ENCODE measurements around the gene CYTH4.

Gene CYTH4

DNA sequence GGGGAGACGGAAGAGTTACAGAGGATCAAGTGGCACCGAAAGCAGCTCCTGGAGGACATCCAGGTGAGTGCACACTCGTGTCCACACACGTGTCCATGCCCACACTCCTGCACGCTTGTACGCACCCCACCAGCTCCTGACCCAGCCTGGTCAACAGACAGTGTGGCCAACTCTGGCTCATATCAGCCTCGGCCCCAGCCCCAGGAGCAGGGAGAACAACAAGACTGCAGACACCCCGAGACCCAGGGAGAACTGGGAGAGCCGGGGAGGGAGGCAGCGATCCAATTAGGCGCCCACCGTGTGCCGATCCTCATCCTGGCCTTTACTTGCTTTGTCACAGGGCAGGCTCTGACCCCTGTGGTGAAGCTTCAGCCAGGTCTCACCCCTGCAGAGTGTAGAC is 10.3 kb downstream of the CYTH4 start:
- no peak for DNase-seq

DNA sequence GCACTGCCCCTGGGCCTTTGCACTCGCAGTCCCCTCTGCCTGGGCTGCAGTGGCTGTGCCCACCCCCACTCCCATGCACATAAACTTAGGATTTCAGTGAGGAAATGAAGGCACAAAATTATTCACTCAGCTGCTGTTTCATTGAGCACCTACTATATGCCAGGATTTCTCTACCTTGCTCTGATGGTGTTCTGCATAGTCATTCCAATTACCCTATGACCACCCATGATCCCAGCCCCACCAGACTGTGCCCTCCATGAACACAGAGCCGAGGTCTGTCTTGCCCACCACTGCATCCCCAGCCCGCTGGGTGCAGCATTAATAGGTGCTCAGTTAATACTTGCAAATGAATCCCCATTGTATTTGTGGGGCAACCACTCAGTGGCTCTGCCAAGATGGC is 10.9 kb downstream of the CYTH4 start:
- no peak for DNase-seq

DNA sequence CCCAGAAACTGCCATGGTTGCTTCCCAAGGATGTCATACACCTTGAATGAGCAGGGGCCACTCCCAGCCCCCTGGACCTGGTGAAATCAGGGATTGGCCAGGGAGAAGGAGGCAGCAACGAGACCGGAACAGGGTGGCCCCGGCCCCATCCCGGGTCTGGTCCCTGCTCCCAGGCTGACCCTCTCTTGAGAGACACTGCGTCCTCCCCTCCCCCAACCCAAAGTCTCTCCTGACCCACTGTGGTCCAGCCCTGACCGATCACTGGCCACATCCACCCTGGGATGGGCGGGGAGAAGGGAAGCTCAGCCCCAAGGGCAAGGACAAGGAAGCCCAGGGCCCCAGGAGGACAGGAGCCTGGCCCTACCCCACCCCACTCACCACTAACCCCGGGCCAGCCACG is 12.4 kb downstream of the CYTH4 start:
- no peak for DNase-seq

DNA sequence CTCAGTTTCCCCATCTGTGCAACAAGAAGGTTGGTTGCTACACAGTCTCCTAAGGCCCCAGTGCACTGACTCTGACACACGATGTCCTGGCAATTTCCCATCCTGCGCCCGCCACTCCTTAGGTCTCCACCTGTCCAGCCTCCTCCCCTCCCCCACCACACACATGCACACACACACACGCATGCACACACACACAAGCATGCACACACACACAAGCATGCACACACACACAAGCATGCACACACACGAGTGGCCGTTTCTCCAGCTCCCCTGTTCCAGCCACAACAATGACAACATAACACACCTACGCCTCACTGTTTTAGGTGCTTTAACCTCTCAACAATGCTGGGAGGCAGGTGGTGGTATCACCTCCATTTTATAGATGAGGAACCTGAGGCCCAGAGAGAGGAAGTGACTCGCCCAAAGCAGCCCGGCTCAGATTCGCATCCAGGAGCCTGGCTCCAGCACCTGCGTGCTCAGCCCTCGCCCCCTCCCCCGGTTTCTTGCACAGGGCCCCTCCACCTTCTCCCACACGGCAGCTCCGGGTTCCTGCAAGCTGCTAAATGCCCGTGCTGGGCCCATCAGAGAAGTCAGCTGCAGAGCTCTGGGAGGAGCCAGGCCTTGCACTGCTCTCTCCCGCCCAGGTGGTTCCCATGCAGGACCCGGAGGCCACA is 13.0 kb downstream of the CYTH4 start:
- DNase-seq: peak; percentile 18

DNA sequence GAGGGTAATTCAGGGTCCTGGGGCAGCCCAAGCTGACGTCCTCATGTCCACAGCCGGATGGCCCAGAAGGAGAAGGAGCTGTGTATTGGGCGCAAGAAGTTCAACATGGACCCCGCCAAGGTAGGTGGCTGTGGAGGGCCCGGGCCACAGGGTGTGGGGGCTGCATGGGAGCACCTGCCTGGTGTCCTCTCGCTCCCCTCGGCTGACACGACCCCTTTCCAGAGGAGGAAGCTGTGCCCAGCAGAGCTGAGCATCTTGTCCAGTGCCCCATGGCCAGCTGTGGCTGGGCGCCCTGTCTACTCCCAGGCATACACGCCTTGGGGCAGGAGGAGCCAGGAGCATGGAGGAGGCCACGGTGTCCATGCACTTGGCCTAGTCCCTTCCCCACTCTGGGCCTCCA is 13.6 kb downstream of the CYTH4 start:
- no peak for DNase-seq

DNA sequence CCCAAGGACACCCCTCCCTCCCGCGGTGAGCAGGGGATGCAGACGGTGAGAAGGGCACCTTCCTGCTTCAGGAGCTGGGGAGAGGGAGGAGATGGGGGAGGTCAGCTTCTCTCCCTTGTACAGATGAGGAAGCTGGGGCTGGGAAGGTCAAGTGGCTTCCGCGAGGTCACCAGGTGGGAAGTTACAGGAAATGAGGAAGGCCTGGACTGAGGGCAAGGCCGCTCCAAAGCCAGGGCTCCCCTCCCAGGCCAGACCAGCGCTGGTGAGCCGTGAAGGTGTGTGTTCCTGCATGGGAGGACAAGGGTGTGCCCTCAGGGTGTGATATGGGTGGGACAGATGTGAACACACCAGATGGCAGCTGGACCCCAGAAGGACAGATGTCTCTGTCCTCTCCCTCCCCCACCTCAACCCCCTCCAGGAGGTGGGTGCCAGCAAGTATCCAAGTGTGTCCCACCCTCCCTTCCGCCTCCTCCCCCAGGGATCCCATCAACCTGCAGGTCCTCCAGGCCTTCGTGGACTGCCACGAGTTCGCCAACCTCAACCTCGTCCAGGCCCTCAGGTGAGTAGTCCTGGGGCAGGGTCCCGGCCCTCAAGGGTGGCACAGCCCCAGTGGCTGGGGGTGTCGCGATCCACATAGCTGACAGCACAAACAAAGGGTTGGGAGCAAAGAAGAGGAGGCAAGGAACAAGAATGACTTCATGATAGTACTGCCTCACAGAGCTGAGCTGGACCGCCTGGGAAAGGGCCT is 16.6 kb downstream of the CYTH4 start:
- no peak for DNase-seq

DNA sequence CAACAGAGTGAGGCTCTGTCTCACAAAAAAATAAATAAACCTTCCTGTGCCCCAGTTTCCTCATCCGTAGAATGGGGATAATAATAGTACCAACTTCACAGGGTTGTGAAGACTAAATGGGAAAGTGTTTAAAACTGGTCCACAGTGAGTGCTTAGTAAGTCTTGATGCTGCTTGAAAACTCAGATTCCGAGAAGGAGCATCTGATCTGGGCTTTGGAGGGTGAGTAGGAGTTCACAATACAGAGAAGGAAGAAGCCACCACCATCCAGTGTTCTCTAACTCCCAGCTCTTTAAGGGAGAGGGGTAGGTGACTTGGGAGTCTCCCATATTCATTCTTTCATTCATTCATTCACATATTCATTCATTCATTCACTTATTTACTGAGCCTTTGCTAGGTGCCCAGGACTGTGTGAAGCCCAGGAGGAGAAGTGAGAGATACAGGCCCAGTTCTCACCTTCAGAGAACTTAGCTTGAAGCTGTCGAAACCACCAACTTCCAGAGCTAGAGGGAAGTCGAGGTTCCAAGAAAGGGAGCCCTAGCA is 17.7 kb downstream of the CYTH4 start:
- DNase-seq: no peak

DNA sequence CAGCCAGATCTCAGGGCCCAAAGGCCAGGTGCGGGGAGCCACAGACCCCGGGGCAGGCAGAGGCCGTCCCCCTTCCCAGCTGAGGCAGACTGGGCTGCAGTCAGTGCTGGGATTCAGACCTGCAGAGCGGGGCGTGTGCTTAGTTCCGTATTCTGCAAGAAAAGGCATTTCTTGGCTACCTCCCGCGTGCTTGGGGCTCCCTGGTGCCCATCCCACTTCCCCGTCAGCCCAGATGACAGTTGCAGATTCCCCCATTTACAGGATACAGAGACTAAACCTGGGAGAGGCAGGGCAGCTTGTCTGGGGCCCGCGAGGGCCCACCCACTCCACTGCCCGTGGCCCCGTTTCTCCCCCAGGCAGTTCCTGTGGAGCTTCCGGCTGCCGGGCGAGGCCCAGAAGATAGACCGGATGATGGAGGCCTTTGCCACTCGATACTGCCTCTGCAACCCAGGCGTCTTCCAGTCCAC is 18.3 kb downstream of the CYTH4 start:
- peak; percentile 32 for DNase-seq

DNA sequence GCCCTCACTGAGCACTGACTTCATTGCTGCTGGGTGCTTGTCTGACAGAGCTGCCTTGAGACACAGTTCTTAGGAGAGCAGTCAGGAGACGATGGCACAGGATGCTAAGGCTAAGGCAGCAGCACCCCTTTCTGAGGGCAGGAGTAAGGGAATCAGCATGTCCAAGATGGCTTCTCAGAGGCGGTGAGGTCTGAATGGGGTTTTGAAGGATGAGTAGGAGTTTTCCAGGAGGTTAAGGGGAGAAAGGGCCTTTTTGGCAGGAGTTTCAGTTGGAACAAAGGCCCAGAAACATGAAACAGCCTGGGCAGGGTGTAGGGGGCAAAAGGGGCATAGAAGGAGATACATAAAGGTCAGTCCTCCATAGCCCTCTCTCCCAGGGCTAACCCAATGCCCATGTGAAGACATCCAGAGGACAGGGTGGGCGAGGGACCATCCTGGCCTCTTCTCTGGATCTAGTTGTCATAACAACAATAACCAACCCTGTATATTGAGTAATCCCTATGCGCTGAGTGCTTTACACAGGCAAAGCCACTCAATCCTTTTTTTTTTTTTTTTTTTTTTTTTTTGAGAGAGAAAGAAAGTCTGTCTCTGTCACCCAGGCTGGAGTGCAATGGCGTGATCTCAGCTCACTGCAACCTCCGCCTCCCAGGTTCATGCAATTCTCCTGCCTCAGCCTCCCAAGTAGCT is 19.0 kb downstream of the CYTH4 start:
- DNase-seq: no peak

DNA sequence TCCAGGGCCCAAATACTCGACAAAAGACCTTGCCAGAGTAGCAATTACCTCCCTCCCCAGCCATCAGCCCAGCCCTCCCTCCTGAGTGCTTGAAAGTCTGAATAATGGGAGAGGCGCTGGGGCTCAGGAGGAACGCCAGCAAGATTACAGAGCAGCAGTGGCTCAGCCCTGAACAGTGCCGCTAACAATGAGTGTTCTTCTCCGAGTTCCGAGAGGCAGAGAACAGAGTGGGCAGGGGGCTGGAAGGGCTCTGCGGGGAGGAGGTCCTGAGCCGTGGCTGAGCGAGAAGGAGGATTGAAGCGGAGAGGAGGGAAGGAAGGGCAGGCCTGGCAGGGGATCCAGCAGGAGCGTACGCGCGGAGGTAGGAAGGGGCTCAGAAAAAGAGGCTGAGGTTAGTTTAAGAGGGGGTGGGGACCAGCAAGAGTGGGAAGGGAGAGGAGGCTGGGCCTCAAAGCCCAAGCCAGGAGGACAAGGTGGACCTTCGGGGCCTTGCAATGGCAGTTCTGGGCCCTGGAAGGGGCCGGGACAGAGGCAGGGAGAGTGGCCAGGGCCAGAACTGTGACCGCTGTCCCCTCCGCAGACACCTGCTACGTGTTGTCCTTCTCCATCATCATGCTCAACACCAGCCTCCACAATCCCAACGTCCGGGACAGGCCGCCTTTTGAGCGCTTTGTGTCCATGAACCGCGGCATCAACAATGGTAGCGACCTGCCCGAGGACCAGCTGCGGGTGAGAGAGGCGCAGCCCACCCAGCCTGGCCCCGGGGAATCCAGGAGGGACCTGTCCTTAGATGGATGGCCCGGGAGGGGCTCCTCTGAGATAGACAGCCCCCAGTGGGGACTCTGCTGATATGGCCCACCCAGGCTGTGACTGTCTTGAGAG is 20.6 kb downstream of the CYTH4 start:
- DNase-seq: no peak

DNA sequence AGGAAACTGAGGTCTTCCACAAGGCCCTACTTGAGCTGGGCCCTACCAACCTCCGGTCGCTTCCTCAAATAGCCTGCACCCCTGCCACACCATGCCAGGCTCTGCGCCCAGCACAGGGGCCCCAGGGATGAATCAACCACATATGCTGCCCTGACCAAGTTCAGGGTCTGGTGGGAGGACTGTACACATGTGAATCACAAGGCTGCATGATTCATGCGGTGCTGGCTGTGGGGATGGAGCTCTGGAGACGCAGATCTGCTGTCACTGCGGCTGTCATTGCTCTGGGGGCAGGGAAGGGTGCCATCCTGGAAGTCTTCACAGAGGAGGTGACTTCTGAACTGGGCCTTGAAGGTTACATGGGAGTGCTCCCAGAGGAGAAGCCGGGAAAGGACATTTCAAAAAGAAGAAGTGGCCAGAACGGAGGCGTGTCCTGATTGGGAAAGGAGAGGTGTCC is 21.5 kb downstream of the CYTH4 start:
- peak; percentile 59 for DNase-seq

DNA sequence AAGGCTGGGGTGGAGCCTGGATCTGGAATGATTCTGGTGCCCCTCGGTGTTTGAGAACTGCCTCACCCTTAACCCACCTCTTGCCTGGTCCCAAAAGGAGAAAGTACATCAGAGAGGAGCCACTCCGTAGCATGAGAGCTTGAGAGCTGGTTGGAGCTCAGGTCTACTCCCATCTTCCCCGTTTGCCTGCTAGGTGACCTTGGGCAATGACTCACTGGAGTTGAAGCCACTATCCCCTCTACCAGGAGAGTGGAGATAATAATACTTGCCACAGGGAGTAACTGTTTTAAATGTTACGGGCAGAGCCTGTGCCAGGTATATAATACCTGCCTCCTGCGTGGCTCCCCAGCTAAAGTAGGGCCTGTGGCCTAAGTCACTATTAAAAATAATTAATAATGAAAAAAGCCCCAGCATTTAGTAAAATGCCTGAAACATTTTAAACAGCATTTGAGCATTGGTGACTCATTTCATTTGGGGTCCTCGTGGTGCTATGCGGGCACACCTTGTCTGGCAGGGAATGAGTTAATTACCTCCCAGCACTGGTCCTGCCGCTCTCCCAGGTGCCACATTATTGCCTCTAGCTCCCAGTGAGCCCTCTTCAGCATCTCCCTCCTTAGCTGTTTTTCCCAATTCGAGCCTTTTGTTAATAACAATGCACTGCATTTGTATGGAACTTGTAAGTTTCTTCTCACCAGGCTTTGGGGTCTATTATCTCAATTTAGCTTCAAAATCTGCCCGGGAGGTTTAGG is 22.5 kb downstream of the CYTH4 start:
- no peak for DNase-seq

DNA sequence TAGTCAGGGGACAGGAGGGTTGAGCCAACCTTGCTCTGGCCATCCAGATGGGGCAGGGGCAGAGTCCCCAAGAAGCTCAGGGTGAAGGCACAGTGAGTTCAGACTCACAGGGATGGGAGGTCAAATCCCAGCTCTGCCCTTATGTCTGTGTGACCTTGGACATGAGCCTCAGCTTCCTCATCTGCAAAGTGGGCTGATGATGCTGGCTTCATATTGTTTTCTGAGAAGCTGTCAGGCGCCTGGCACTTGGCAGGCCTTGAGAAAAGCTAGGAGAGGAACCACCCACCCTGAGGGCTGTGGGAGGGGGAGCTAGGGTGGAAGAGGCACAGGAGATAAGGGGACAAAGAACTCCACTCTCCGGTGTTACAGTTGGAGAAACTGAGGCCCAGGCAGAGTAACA is 23.6 kb downstream of the CYTH4 start:
- DNase-seq: no peak

DNA sequence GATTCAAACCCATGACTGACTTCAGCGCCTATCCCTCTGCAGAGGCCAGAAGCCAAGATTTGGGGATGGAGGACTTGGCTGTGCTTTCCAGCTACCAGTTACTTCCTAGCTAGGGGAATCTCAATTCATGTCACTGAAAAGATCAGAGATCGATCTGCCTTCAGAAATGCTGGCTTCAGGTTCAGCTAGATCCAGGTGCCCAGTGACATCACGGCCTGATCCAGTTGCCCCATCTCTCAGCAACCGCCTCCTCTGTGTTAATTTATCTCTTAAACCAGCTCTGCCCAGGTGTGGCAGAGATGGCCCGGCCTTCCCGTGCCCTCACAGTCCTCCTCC is 24.2 kb downstream of the CYTH4 start:
- no peak for DNase-seq

DNA sequence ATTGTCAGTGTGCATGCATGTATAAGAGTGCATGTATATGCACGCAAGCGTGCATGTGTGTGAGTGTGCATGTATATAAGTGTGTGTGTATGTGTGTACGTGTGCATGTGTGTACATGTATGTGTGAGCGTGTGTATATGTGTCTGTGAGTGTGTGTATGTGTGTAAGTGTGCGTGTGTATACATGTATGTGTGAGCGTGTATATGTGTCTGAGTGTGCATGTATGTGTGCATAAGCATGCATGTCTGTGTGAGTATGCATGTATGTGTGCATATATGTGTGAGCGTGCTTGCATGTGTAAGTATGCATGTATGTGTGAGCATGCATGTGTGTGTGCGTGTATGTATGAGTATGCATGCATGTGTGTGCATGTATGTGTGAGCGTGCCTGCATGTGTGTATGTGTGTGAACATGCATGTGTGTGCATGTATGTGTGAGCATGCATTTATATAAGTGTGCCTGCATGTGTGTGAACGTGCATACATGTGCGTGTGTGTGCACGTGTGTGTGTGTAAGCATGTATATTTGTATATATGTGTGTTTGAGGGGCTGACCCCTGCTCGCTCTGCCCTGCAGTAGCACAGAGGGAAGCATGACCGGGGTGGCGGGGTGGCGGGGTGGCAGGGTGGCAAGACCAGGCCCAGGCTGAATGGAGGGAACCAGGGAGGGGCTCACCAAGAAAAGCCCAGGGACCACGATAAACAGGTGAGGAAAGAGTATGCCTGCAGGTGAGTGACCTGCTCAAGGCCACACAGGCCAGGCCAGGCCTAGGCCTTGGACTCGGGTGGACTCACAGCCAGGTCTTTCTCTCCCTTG is 26.3 kb downstream of the CYTH4 start:
- no peak for DNase-seq

DNA sequence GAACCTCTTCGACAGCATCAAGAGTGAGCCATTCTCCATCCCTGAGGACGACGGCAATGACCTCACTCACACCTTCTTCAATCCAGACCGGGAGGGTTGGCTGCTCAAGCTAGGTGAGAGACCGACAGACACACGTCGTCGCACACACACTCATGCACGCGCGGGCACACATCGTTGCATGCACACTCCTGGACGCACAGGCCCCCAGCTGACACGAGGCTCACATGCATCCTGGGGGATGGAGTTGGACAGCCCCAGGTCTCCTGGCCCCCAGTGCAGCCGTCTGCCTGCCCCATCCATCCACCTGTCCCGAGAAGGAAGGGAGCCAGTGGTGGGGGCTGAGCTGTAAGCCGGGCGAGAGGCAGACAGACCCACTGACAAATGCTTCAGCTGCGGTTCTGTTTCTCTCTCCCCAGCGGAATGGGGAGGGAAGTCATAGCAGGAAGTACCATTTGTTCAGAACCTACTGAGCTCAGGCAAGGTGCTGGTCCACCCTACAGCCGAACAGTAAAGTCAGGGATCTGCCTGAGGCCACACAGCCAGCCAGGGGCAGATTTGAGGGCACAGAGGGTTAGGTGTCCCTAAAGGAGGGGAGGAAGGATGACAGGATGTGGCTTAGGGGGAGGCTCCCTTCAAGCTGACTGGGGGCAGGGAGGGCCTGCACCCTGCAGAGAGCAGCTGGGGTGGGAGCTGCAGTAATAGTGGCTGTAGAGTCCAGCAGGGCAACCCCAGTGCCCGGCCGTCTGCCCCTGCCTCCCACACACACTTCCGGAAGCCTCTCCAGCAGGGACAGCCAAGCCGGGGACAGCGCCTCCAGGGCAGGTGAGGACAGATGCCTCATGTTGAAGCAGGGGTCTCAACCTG is 27.1 kb downstream of the CYTH4 start:
- DNase-seq: peak; percentile 52

DNA sequence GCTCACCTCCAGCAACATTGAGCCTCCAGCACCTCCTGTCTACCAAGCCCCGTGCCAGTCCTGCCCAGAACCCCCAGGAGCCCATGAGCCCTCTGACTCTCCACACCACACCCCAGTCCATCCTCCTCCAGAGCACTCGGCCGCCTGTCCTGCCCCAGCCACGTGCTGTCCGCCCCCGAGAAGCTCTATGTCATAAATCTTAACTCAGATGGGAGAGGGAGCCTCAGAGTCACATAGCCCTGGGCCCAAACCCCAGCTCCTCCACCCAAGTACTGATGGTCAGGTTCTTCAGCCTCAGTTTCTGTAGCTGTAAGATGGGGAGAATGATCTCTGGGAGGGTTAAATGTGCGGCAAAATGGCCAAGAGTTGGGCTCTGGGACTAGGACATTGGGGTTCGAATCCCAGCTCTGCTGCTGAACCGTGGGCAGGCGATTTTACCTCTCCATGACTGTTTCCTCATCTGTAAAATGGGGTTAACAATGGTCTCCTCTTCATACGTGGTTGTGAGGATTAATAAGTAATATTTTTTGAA is 27.8 kb downstream of the CYTH4 start:
- no peak for DNase-seq

DNA sequence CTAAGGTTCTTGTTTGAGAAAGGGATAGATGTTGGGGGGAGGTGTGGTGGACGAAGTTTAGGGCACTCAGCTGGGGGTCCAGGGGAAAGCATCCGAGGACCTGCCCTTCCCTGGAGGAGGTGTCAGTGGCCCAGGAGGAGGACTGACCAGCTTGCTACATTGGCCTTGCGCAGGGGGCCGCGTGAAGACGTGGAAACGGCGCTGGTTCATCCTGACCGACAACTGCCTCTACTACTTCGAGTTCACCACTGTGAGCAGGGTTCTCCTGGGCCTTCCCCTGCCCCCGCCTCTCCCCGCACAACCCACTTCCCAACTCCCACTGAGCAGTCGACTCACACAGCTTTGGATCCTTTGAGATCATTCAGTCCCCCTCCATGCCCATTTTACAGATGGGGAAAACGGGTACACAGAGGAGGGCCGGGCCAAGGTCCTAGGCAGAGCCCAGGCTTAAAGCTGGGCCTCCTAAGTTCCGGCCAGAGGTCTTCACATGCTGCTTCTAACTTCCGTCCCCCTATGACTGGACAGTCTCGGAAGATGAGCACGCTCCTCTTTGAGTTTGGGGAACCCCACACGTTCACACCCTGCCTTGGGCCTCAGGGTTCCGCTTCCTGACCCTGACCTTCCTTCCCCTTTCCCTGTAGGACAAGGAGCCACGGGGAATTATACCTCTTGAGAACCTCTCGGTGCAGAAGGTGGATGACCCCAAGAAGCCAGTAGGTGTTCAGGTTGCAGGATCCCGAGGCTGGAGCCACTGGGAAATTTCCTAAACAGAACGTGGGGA is 28.7 kb downstream of the CYTH4 start:
- no peak for DNase-seq

DNA sequence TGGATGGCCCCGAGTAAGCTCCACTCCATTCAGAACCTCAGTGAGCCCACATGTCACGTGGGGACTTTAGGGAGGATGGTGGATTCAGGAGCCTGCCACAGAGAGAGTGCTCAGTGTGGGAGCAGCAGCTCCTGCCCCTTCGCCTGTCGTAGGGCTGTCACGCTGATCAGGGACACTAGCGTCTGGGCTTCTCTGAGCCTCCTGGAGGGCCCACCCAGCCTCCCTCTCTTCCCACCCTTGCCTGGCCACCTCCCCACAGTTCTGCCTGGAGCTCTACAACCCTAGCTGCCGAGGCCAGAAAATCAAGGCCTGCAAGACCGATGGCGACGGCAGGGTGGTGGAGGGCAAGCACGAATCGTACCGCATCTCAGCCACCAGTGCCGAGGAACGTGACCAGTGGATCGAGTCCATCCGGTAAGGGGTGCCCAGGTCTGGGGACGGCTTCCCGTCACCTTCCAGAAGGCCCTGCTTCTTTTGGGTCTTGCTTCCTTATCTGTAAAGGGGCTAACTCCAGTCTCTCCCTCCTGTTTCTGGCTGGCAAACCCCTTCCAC is 29.5 kb downstream of the CYTH4 start:
- no peak for DNase-seq

Measured in CD4-positive, alpha-beta T cell treated with Interleukin-4 for 4 hours (primary cell).